Stimulated activated CD8-positive, alpha-beta memory T cell treated with anti-CD3 and anti-CD28 coated beads, Interleukin-4, amount 100 ng/mL, for 48 hours (primary cell): ENCODE data around the gene POLR1B.
"Not testable (repeated sequence)": the region's sequence is repeated elsewhere in the genome, so short reads cannot be mapped to it uniquely, and the experiment has no call there.

Experiments used
- DNase-seq: peaks from one replicate; pipeline ENCODE4 v3.0.0-alpha.2; 2020

POLR1B gene

GRCh38 chr2:112604952-112605351 is 62.7 kb downstream of the POLR1B start:
- no peak for DNase-seq

GRCh38 chr2:112605926-112606325 is 63.7 kb downstream of the POLR1B start:
- no peak for DNase-seq

DNA sequence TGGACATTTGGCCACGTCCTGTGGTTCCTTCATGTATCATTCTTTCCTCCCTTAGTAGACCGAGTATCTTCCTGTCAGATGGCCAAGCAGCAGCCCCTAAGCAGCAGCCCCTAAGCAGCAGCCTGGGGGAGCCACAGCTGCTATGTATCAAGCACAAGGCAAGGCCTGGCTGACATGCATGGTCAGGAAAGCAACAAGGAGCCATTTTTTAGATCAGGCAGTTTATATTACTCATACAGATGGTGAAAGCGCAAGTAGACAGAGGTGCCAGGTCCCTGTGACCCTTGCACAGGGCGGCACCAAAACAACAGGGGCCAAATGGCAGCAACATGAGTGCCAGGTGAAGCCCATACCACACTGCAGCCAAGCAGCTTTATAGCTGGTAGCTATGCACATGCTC is 64.3 kb downstream of the POLR1B start:
- no peak for DNase-seq

GRCh38 chr2:112607680-112608438 is 65.6 kb downstream of the POLR1B start:
- no peak for DNase-seq

DNA sequence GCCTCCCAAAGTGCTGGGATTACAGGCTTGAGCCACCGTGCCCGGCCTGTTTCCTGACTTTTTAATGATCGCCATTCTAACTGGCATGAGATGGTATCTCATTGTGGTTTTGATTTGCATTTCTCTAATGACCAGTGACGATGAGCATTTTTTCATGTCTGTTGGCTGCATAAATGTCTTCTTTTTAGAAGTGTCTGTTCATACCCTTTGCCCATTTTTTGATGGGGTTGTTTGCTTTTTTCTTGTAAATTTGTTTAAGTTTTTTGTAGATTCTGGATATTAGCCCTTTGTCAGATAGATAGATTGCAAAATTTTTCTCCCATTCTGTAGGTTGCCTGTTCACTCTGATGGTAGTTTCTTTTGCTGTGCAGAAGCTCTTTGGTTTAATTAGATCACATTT is 67.1 kb downstream of the POLR1B start:
- DNase-seq: not testable (repeated sequence)

GRCh38 chr2:112612283-112612682 is 70.0 kb downstream of the POLR1B start:
- DNase-seq: not testable (repeated sequence)

DNA sequence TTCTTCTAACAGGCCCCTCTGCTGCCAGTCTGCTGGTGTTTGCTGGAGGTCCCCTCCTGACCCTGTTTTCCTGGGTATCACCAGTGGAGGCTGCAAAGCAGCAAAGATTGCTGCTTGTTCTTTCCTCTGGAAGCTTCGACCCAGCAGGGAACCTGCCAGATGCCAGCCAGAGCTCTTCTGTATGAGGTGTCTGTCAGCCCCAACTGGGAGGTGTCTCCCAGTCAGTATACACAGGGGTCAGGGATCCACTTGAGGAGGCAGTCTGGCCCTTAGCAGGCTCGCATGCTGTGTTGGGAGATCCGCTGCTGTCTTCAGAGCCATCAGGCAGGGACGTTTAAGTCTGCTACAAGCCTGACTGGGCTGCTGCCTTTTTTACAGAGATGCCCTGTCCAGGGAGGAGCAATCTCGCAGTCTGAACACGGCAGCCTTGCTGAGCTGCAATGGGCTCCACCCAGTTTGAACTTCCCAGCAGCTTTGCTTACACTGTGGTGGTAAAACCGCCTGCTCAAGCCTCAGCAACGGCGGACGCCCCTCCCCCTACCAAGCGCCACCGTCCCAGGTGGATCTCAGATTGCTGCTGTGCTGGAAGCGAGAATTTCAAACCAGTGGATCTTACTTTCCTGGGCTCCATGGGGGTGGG is 72.1 kb downstream of the POLR1B start:
- DNase-seq: no peak

DNA sequence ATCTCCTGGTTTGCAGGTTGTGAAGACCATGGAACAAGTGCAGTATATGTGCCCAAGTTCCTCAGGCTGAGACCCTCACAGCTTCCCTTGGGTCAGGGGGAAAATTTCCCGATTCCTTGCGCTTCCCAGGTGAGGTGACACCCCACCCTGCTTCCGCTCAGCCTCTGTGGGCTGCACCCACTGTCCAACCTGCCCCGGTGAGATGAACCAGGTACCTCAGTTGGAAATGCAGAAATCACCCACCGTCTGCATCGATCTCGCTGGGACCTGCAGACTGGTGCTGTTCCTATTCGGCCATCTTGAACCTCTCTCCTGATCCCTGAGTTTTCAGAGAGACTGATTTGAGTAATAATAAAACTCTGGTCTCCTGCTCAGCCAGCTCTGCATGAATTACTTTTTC is 72.8 kb downstream of the POLR1B start:
- no peak for DNase-seq

GRCh38 chr2:112615798-112616197 is 73.5 kb downstream of the POLR1B start:
- not testable (repeated sequence) for DNase-seq

DNA sequence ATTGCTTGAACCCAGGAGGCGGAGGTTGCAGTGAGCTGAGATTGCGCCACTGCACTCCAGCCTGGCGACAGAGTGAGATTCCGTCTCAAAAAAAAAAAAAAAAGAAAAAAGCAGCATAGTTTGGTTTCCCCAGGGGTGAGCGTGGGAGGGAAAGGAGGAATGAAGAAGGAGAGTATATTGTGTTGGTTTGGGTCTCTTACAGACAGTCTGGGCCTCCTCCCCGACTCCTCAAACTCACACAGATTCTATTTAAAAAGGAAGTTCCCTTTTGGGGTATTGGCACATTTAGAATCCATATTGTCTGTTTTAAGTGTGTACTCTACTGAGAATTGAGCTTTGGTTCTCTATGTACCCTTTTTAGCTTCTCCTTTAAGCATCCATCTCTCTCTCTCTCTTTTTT is 76.1 kb downstream of the POLR1B start:
- no peak for DNase-seq

- peak; percentile 16 for DNase-seq
Observed at GRCh38 chr2:112621790-112622527, 79.7 kb downstream of the POLR1B start.

DNA sequence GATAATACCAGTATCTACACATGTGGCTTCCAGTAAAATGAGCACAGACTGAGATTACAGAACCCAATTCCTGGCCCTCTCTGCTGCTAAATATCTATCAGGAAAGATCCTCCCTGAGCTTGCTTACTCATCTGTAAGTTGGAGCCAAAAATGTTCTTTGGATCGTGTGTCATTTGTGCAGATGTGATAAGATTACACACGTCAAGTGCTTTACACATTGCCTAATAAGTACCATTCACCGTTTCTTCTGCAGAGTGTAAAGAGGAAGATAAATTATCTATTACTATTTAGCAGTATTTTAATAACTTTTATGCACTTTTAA is 80.2 kb downstream of the POLR1B start:
- DNase-seq: no peak

GRCh38 chr2:112623913-112624777 is 81.9 kb downstream of the POLR1B start:
- DNase-seq: peak; percentile 82

- DNase-seq: no peak
Observed at GRCh38 chr2:112625474-112626114, 83.3 kb downstream of the POLR1B start.

DNA sequence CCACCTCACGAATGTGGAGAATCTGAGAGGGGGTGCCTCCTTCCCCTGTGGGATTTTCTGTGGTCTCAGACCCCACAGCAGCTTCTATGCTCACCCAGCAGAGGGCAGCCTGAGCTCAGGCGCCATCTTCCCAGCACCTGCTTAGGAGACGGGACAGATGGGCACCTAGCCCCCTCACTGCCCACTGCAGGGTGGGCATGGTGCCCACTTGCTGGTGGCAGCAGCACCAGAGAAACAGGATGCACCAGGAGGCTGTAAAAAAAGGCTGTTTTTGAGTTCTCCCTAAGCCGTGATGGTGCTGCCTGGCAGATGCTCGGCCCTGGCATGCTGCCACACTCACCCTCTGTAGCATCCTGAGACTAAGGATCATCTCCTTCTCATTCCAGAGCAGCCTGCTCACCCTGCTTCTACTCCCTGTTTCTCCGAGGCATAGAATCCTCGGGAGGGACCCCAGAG is 84.4 kb downstream of the POLR1B start:
- DNase-seq: peak; percentile 72
